SH-SY5Y (cell line): ENCODE data around the gene CD83.

Source experiments
- GATA2 ChIP-seq: IDR thresholded peaks from 2 replicates; pipeline ENCODE4 v1.6.1; 2011; ENCODE audit warnings: mild to moderate bottlenecking, low read depth, low read length
- GATA3 ChIP-seq: IDR thresholded peaks from 2 replicates; pipeline ENCODE4 v1.6.1; 2011; ENCODE audit warnings: low read depth, mild to moderate bottlenecking, low read length, moderate library complexity

DNA sequence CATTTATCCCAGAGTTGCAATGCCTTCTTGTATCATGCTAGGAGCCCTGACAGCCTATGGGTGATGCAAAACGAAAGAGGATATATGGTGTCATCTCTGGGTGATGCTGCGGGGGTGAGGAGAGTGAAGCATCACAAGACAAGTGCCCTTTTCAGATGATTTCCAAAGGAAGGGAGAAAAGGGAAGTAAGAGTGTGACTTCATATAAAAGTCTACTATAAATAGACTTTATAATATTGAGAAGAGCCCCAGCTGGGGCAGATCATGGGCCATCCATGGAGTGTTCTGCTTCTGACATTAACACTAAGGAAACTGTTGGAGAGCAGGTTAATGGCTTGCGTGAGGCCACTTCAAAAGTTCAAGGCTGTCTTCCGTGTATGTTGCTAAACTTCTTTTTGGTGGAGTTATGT is 4.4 kb downstream of the CD83 start:
- no peak for TF ChIP-seq GATA3
- no peak for TF ChIP-seq GATA2
